Neural cell (in vitro differentiated cells): Measurements from ENCODE around the gene DNAJC5G. TPM values are rescaled to one million over a fixed set of nuclear protein-coding genes. Genes with fewer than 3 reads are reported as not detected.

Experiments used
- H2AFZ ChIP-seq: fragments of 200-600, 300-800 bp; sonication (generic), shearing (Covaris generic); 2 replicates; pipeline ENCODE4 v1.6.0; 2014; ENCODE audit warnings: low read depth, mild to moderate bottlenecking, antibody characterized with exemption, low read length, moderate library complexity
- H3F3A ChIP-seq: fragments of 200-600 bp; shearing (Covaris generic); 2 replicates; pipeline ENCODE4 v1.6.1; 2016; ENCODE audit warnings: mild to moderate bottlenecking, moderate library complexity, mixed read lengths, antibody characterized with exemption, low read length; ENCODE audit not compliant: insufficient read depth, poor library complexity, severe bottlenecking
- H3K27ac ChIP-seq: fragments of 200-600, 300-800 bp; sonication (generic), shearing (Covaris generic); 2 replicates; pipeline ENCODE4 v1.5.1; 2014; ENCODE audit warnings: mild to moderate bottlenecking, low read length, moderate library complexity
- H3K27me3 ChIP-seq: fragments of 300-800, 200-600 bp; sonication (generic), shearing (Covaris generic); 2 replicates; pipeline ENCODE4 v1.6.0; 2014; ENCODE audit warnings: mild to moderate bottlenecking, low read depth, low read length, moderate library complexity; ENCODE audit not compliant: insufficient read depth
- H3K36me3 ChIP-seq: fragments of 300-800, 200-600 bp; sonication (generic), shearing (Covaris generic); 2 replicates; pipeline ENCODE4 v1.5.1; 2014; ENCODE audit warnings: mild to moderate bottlenecking, antibody characterized with exemption, low read length, moderate library complexity; ENCODE audit not compliant: insufficient read depth
- H3K4me2 ChIP-seq: fragments of 300-800, 200-600 bp; sonication (generic), shearing (Covaris generic); 2 replicates; pipeline ENCODE4 v1.6.0; 2014; ENCODE audit warnings: mild to moderate bottlenecking, low read length
- H3K4me3 ChIP-seq: fragments of 300-800, 200-600 bp; sonication (generic), shearing (Covaris generic); 2 replicates; pipeline ENCODE4 v1.5.1; 2014; ENCODE audit warnings: mild to moderate bottlenecking, low read length, moderate library complexity
- H3K79me2 ChIP-seq: fragments of 200-600 bp; shearing (Covaris generic); replicated peaks from 2 replicates; pipeline ENCODE4 v1.6.0; 2014; ENCODE audit warnings: mild to moderate bottlenecking, low read length, moderate library complexity; ENCODE audit not compliant: insufficient read depth
- H3K9ac ChIP-seq: fragments of 300-800, 200-600 bp; sonication (generic), shearing (Covaris generic); 2 replicates; pipeline ENCODE4 v1.6.1; 2016; ENCODE audit warnings: mild to moderate bottlenecking, low read length, mixed read lengths
- H3K9me2 ChIP-seq: fragments of 200-600 bp; shearing (Covaris generic); 2 replicates; pipeline ENCODE4 v1.6.1; 2016; ENCODE audit warnings: mild to moderate bottlenecking, low read length, mixed read lengths; ENCODE audit not compliant: insufficient read depth
- H3K9me3 ChIP-seq: fragments of 200-600, 300-800 bp; sonication (generic), shearing (Covaris generic); 2 replicates; pipeline ENCODE4 v1.6.1; 2016; ENCODE audit warnings: mild to moderate bottlenecking, mixed run types, low read length, moderate library complexity, mixed read lengths
- H4K20me1 ChIP-seq: fragments of 200-600 bp; shearing (Covaris generic); 2 replicates; pipeline ENCODE4 v1.6.1; 2016; ENCODE audit warnings: mild to moderate bottlenecking, mixed run types; ENCODE audit not compliant: insufficient read depth
- CTCF ChIP-seq: fragments of 450-650 bp; IDR thresholded peaks from 2 replicates; pipeline ENCODE4 v1.5.1; 2014; ENCODE audit warnings: antibody characterized with exemption, mild to moderate bottlenecking, moderate library complexity; ENCODE audit not compliant: poor library complexity, severe bottlenecking
- EP300 ChIP-seq: fragments of 450-650 bp; conservative IDR thresholded peaks from 2 replicates; pipeline ENCODE4 v1.6.1; 2014; ENCODE audit warnings: antibody characterized with exemption, mild to moderate bottlenecking, moderate library complexity; ENCODE audit not compliant: poor library complexity, severe bottlenecking
- EZH2 ChIP-seq: fragments of 200-600, 300-800 bp; shearing (Covaris generic), sonication (generic); IDR thresholded peaks from 2 replicates; pipeline ENCODE4 v1.6.1; 2014; ENCODE audit warnings: antibody characterized with exemption, low read length, borderline replicate concordance, mild to moderate bottlenecking; ENCODE audit not compliant: insufficient read depth, poor library complexity, severe bottlenecking
- MXI1 ChIP-seq: fragments of 450-650 bp; conservative IDR thresholded peaks from 2 replicates; pipeline ENCODE4 v1.6.1; 2014; ENCODE audit warnings: antibody characterized with exemption, mild to moderate bottlenecking; ENCODE audit not compliant: poor library complexity, severe bottlenecking
- POLR2AphosphoS5 ChIP-seq: IDR thresholded peaks from 2 replicates; pipeline ENCODE4 v1.6.1; 2012
- RAD21 ChIP-seq: fragments of 450-650 bp; conservative IDR thresholded peaks from 2 replicates; pipeline ENCODE4 v1.6.1; 2014; ENCODE audit warnings: antibody characterized with exemption, mild to moderate bottlenecking, moderate library complexity
- REST ChIP-seq: IDR thresholded peaks from 2 replicates; pipeline ENCODE4 v1.6.1; 2012; ENCODE audit warnings: borderline replicate concordance
- SMC3 ChIP-seq: fragments of 450-650 bp; conservative IDR thresholded peaks from 2 replicates; pipeline ENCODE4 v1.6.1; 2014; ENCODE audit warnings: antibody characterized with exemption, mild to moderate bottlenecking, moderate library complexity; ENCODE audit not compliant: poor library complexity
- TAF1 ChIP-seq: IDR thresholded peaks from 2 replicates; pipeline ENCODE4 v1.6.1; 2012; ENCODE audit warnings: low read depth
- polyA plus RNA-seq: library from polyadenylated mRNA; depleted of rRNA; stranded (reverse); fragments of >200 nt; gene quantifications from 2 replicates; pipeline ENCODE4 v1.2.3, GENCODE V29; 2014

Gene DNAJC5G
- polyA plus RNA-seq, 1 donor from 2014 or later: not detected

- H3K27ac ChIP-seq: no peak overlapping the region
- no peaks in the 10 kb centered on the region for H3K9me2 ChIP-seq
- no peak overlapping the region for H3K4me2 ChIP-seq
- H3K9ac ChIP-seq: no peak overlapping the region
- no peaks in the 10 kb centered on the region for H4K20me1 ChIP-seq
- no peaks in the 10 kb centered on the region for H3K9me3 ChIP-seq
- no peaks in the 10 kb centered on the region for H3K79me2 ChIP-seq
- no peaks in the 10 kb centered on the region for H3K27me3 ChIP-seq
- H3K36me3 ChIP-seq: no peaks in the 10 kb centered on the region
- no peak overlapping the region for H2AFZ ChIP-seq
- no peaks in the 10 kb centered on the region for H3F3A ChIP-seq
- TF ChIP-seq EZH2 (no peak), TAF1 (no peak), CTCF (no peak)
- H3K4me3 ChIP-seq: no peak overlapping the region
Observed at GRCh38 chr2:27242614-27242951, 32.6 kb upstream of the DNAJC5G start.

GRCh38 chr2:27243391-27244130, 31.7 kb upstream of the DNAJC5G start:
- no peak overlapping the region for H3K27ac ChIP-seq
- no peaks in the 10 kb centered on the region for H3K9me3 ChIP-seq
- H3K9ac ChIP-seq: no peak overlapping the region
- no peak for TF ChIP-seq MXI1
- no peak for TF ChIP-seq EZH2
- no peak for TF ChIP-seq EP300
- TF ChIP-seq POLR2AphosphoS5: no peak
- no peak for TF ChIP-seq TAF1
- no peak for TF ChIP-seq RAD21
- no peak for TF ChIP-seq CTCF
- no peak for TF ChIP-seq REST
- no peak for TF ChIP-seq SMC3
- H3K4me3 ChIP-seq: no peak overlapping the region
- H4K20me1 ChIP-seq: no peaks in the 10 kb centered on the region
- no peaks in the 10 kb centered on the region for H3K9me2 ChIP-seq
- H3K27me3 ChIP-seq: no peaks in the 10 kb centered on the region
- H3K79me2 ChIP-seq: no peaks in the 10 kb centered on the region
- H2AFZ ChIP-seq: no peak overlapping the region
- H3K36me3 ChIP-seq: no peaks in the 10 kb centered on the region
- no peaks in the 10 kb centered on the region for H3F3A ChIP-seq
- no peak overlapping the region for H3K4me2 ChIP-seq
